Kidney (tissue), 22 donors: Measurements from ENCODE around the gene ENTHD1. TPM values are rescaled to one million over a fixed set of nuclear protein-coding genes. Genes with fewer than 3 reads are reported as not detected.

Source experiments
- DNase-seq, 5 donors: peaks; one replicate each; pipeline ENCODE4 v3.0.0-alpha.2; 2013 to 2020
- FAIRE-seq: peaks from 2 replicates; lab custom pipeline; 2012; peaks lifted over from hg19 to GRCh38; lab: Jason Lieb, UNC
- H3K27ac ChIP-seq, 2 donors: one replicate each; pipeline ENCODE4 v1.7.0; 2013; ENCODE audit warnings: low read depth in 2 of 2, low read length in 2 of 2, inconsistent platforms in 1 of 2
- H3K27me3 ChIP-seq: one replicate; pipeline ENCODE4 v1.7.1; 2013; ENCODE audit warnings: low read length, inconsistent platforms; ENCODE audit not compliant: control insufficient read depth, insufficient read depth
- H3K36me3 ChIP-seq, 3 donors: one replicate each; pipeline versions ENCODE4 v1.7.0 to v1.7.1; 2013; ENCODE audit warnings: low read length in 3 of 3, control low read depth in 1 of 3, inconsistent platforms in 1 of 3; ENCODE audit not compliant: insufficient read depth in 3 of 3, control insufficient read depth in 2 of 3
- H3K4me1 ChIP-seq, 3 donors: one replicate each; pipeline versions ENCODE4 v1.7.0 to v1.7.1; 2013; ENCODE audit warnings: low read length in 3 of 3, inconsistent platforms in 1 of 3, low read depth in 1 of 3; ENCODE audit not compliant: control insufficient read depth in 2 of 3, insufficient read depth in 2 of 3
- H3K4me3 ChIP-seq, 3 donors: one replicate each; pipeline versions ENCODE4 v1.7.0 to v1.8.1; 2013; ENCODE audit warnings: low read length in 3 of 3, control low read depth in 1 of 3, inconsistent platforms in 1 of 3
- H3K9ac ChIP-seq, 3 donors: one replicate each; pipeline versions ENCODE4 v1.7.0 to v1.7.1; 2013; ENCODE audit warnings: low read length in 3 of 3, control low read depth in 1 of 3, inconsistent platforms in 1 of 3
- H3K9me3 ChIP-seq, 3 donors: one replicate each; pipeline versions ENCODE4 v1.7.0 to v1.7.1; 2013; ENCODE audit warnings: low read length in 3 of 3, control low read depth in 1 of 3, inconsistent platforms in 1 of 3; ENCODE audit not compliant: control insufficient read depth in 2 of 3, insufficient read depth in 1 of 3
- CTCF ChIP-seq: IDR thresholded peaks from 3 replicates; pipeline ENCODE4 v1.5.1; 2012; ENCODE audit warnings: mild to moderate bottlenecking, moderate library complexity, borderline replicate concordance; ENCODE audit not compliant: insufficient read depth; ENCODE audit errors: extremely low read depth
- intact Hi-C: fragments of 100-400 bp; cut with DNase I; formaldehyde crosslinking; loops from one replicate; pipeline ENCODE4 v1.11.1; 2022
- long read RNA-seq, 10 donors: library from polyadenylated mRNA in 1 of 10; unstranded in 1 of 10; transcript quantifications; one replicate each; pipeline ENCODE4 v2.0.0 and lab custom pipeline, GENCODE V29; 2021 to 2026
- polyA plus RNA-seq: library from polyadenylated mRNA; stranded (reverse); fragments of 350-450 nt; fragmentation: Illumina TruSeq; extraction: RNeasy Lipid Tissue Mini Kit (QIAGEN cat#74804); gene quantifications from one replicate; pipeline ENCODE4 v1.2.3, GENCODE V29; 2014; ENCODE audit warnings: low read depth, low replicate concordance; ENCODE audit not compliant: insufficient read depth
- total RNA-seq: library from RNA; stranded (reverse); fragmentation: NEBNext Ultra II Directional; extraction: Animal tissue kit (Norgen Biotek cat#: 25700); gene quantifications from one replicate; pipeline ENCODE4 v1.2.1, GENCODE V29; 2021
- donor health status: control.
- donor health status: control.
- donor health status: control.
- donor health status: control.
- donor health status: control.
- donor health status: DM: yes; HTN: yes; CAD: no.
- donor health status: Normal renal cell carcinoma (clear cell type).

ENTHD1 gene
- not detected for total RNA-seq
- polyA plus RNA-seq: not detected
- long read RNA-seq, donor 1: 0 reads
- long read RNA-seq, donor 2: 0 reads
- long read RNA-seq, donor 3: 0 reads
- long read RNA-seq, donor 4: 0 reads
- long read RNA-seq, donor 5: 0 reads
- long read RNA-seq, donor 6: 0 reads
- long read RNA-seq, donor 7: 0 reads
- long read RNA-seq, donor 8, partial matches to known transcripts: 19 of 19 reads
- long read RNA-seq, donor 8, other reads (novel, unspliced or antisense): 0 of 19 reads
- long read RNA-seq, donor 9: 0 reads
- long read RNA-seq, donor 10: 0 reads

GRCh38 chr22:39893526-39893925 lies at the start of gene ENTHD1:
Gene ENTHD1, minus strand, starts transcription at chr22:39893760. Its CDS starts 6,012 bp downstream, at chr22:39887748.
- H3K27me3 ChIP-seq: no peaks in the 10 kb centered on the region
- no peaks in the 10 kb centered on the region for H3K4me1 ChIP-seq
- no peak for FAIRE-seq
- H3K9ac ChIP-seq: no peak within 1 kb of the TSS
- H3K9me3 ChIP-seq: no peaks in the 10 kb centered on the region
- no peak for DNase-seq
- TF ChIP-seq CTCF: no peak
- H3K27ac ChIP-seq: no peak within 1 kb of the TSS
- H3K36me3 ChIP-seq: no peaks in the 10 kb centered on the region
- intact Hi-C loops: no loop called here
- H3K4me3 ChIP-seq: no peak within 1 kb of the TSS

GRCh38 chr22:39943337-39943736 lies 49.8 kb upstream of the ENTHD1 start:
- Histone ChIP-seq H3K9ac (no peak overlapping the region), H3K36me3 (no peaks in the 10 kb centered on the region), H3K4me3 (no peak overlapping the region), H3K27me3 (no peaks in the 10 kb centered on the region), H3K4me1 (no peaks in the 10 kb centered on the region), H3K9me3 (no peaks in the 10 kb centered on the region), H3K27ac (no peak overlapping the region)
- no peak for DNase-seq
- FAIRE-seq: no peak
- no peak for TF ChIP-seq CTCF
- intact Hi-C loops: no loop called here

- H3K9ac ChIP-seq: no peak overlapping the region
- H3K4me1 ChIP-seq: no peaks in the 10 kb centered on the region
- H3K9me3 ChIP-seq: no peaks in the 10 kb centered on the region
- DNase-seq (no peak), FAIRE-seq (no peak)
- TF ChIP-seq CTCF: no peak
- H3K27me3 ChIP-seq: no peaks in the 10 kb centered on the region
- no peak overlapping the region for H3K27ac ChIP-seq
- H3K36me3 ChIP-seq: no peaks in the 10 kb centered on the region
- no peak overlapping the region for H3K4me3 ChIP-seq
- intact Hi-C loops: no loop called here
These were observed 49.1 kb upstream of the ENTHD1 start for GRCh38 chr22:39942439-39943230.
